HG02973 (cell line): ENCODE results near the gene DOCK1.

Experiments used
- ATAC-seq: cut with Tn5 transposase; IDR thresholded peaks from one replicate; pipeline ENCODE4 v1.9.1; 2021; ENCODE audit warnings: moderate library complexity; ENCODE audit not compliant: unreplicated experiment

Gene DOCK1

DNA sequence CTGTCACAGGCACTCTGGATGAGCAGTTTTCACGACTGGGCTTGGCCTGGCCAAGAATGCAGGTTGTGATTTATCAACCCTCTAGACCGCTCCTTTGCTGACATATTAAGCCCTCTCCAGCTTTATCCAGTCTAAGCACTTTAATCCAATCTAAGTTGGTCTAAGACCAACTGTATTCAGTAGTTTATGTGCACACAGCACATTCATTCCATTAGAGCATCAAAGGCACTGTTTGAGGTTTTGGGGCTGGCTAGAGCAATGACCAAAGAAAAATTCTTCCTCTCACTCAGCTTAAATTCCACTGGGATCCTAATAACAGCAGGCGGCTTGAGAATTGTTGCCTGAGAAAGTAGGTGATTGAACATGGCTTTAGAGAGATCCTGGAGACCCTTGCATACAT, 467.1 kb downstream of the DOCK1 start:
- no peak for ATAC-seq

- no peak for ATAC-seq
These were observed 468.9 kb downstream of the DOCK1 start for GRCh38 chr10:127374074-127374680.

- ATAC-seq = no peak
These were observed 469.7 kb downstream of the DOCK1 start for GRCh38 chr10:127374901-127375300.

GRCh38 chr10:127375461-127375860, 470.2 kb downstream of the DOCK1 start:
- no peak for ATAC-seq

- no peak for ATAC-seq
These were observed 470.8 kb downstream of the DOCK1 start for GRCh38 chr10:127376071-127376470.

GRCh38 chr10:127378628-127379027, 473.4 kb downstream of the DOCK1 start:
- no peak for ATAC-seq

DNA sequence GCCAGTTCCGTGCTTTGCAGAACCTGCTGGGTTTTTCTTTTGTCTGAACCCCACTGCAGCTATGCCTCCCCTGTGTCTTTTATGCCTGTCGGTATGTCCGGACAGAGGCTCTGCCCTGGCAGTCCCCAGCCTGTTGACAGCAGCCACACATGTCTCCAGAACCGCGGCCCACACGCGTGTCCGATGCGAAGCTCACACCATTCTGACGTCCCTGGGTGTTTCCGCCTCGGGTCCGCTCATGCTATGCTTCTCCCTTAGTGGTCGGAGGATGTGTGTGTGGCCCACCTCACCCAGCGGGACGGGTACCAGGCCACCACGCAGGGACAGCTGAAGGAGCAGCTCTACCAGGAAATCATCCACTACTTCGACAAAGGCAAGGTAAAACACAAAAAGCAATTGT, 479.3 kb downstream of the DOCK1 start:
- no peak for ATAC-seq

DNA sequence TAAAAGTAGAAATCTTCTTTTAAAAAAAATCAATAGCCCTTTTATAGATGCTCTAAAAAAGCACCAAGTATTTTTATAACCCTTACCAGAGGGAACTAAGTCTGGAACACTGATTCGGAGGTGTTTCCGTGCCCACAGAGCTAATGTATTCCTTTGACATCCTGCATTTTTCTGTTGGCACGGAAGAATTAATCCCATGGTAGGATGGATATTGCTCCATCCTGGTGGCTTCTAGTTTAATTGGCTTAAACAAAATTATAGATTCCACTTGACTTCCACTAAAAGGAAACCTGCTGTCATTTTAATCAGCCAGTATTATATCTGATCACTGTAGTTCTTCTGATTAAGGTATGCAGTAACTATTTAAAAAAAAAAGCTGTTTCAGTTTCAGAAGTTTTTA, 479.8 kb downstream of the DOCK1 start:
- no peak for ATAC-seq

DNA sequence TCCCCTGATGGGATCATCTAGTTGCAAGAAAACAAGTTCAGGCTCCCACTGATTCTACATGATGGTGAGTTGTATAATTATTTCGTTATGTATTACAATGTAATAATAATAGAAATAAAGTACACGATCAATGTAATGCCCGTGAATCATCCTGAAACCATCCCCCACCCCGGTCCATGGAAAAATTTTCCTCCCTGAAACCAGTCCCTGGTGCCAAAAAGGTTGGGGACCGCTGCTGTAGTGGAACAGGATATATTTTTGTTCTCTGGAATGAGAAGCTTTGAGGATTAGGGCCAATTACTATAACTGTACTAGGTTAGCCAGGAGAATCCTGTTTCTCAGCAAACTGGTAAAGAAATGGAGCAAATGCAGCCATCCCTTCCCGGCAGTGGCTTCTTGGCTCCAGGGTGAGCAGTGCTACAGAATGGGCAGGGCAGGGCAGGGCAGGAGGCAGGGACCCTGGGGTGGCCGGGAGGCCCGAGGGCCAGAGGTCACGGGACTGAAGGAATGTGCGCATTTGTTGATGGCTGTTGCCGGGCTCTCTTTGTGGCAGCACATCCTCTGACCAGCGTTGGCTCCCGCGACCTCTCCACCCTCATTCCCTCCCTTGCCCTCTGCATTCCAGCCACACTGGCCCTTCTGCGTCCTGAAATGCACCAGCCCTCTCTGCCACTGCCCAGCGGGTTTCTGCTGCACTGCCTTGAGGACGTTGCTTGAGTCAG, 481.5 kb downstream of the DOCK1 start:
- ATAC-seq = no peak

DNA sequence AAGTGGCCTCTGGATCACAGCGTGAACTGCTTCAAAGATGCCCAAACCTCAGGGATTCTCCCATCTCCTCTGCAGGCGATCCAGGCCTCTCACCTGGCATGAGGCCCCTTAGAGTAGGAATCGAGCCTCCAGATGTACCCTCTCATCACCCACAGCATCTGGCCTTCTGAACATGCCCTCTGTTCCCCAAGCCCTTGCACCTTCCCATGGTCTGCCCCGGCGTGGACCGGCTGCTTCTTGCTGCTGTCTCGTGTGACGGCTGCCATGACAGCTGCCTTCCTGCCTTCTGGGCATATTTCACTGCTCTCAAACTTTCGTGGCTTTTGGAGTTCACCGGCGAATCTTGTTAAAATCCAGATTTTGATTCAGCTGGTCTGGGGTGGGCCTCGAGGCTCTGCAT, 486.6 kb downstream of the DOCK1 start:
- ATAC-seq = no peak

DNA sequence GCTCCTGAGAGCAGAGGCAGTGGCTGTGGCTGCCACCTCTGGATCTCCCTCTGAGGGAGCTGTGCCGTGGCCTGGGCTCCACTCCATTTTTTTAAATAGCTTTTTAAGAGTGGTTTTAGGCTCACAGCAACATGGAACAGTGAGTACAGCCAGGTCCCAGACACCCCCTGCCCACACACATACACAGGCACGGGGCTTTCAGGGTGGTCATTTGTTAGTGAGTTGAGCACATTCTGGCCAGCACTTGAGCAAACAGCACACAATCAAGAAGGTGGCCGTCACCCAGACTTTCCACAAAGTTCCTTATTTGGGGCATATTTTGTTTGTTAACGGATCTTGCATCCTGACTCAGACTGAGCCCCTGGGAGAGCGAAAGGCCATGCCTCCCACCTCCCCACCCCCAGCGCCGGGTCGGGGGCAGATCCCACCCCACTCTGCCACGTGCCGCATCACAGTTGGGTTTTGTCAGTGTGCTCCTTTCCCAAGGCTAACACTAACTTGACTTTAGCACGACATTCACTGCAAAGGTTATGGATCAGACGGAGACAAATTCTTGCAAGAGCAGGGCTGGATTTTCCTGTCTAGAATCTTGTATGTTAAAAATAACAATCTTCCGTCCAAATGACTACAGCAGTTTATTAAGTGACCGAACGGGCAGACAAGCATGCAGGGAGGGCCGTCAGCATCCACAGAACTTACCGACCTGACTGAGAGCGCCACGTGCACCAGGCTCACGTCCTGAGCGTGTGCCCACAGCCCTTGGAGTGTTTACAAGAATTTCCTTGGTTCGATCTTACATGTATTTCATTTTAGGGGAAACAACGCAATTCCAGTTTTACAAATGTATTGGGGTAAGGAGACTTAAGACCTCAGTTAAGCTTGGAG, 487.4 kb downstream of the DOCK1 start:
- ATAC-seq = no peak

GRCh38 chr10:127398140-127398970, 493.1 kb downstream of the DOCK1 start:
- ATAC-seq = no peak

GRCh38 chr10:127398971-127399365, 493.7 kb downstream of the DOCK1 start:
- no peak for ATAC-seq

GRCh38 chr10:127399668-127400067, 494.4 kb downstream of the DOCK1 start:
- ATAC-seq = no peak

GRCh38 chr10:127400216-127400615, 495.0 kb downstream of the DOCK1 start:
- no peak for ATAC-seq

DNA sequence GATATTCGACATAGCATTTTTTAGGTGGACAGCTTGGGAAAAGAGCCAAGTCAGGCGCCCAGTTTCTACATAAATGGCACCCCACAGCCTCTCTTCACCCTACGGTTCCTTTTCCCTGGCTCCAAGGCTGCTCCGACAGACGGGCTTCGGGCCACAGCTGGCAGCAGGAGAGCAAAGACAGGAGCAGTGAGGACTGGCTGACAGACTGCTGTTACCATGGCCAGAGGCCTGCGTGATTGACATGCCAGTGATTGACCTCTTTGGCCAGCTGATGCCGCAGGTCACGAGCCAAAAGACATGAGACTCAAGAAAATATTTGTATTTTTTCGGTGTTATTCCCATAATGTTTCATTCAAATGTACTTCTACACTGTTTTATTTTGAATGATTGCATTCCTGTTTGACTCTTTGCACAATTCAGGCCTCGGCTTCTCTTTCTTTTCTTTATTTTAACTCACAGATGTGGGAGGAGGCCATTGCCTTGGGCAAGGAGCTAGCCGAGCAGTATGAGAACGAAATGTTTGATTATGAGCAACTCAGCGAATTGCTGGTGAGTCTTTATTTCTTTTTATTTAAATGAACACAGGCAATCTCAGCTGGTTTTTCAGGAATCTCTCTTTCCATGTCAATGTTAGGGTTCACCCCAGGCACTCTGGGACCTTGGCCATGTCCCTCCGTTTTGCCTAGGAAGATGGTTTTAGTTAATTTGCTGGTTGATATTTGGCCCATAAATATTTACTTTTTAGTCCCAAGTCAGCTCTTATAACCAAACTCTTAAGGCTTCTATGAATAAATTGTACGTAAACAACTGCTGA, 497.6 kb downstream of the DOCK1 start:
- ATAC-seq = no peak

DNA sequence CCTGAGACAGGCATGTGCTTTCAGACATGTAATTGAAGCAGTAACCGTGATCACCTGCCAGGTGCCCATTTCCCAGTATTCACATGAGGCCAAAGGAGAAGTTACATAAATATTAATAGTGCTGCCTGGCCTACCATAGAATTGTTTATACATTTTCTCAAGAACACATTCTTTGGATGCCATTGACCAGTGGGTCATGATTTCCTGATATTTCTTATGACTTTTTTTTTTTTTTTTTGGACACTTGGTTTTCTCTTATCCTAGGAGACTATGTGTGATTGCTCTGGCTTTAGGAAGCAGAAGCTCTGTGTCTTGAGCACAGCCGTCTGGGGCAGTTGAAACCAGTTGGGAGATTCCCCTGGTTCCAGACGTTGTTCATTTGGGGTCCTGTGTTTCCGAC, 500.0 kb downstream of the DOCK1 start:
- no peak for ATAC-seq

DNA sequence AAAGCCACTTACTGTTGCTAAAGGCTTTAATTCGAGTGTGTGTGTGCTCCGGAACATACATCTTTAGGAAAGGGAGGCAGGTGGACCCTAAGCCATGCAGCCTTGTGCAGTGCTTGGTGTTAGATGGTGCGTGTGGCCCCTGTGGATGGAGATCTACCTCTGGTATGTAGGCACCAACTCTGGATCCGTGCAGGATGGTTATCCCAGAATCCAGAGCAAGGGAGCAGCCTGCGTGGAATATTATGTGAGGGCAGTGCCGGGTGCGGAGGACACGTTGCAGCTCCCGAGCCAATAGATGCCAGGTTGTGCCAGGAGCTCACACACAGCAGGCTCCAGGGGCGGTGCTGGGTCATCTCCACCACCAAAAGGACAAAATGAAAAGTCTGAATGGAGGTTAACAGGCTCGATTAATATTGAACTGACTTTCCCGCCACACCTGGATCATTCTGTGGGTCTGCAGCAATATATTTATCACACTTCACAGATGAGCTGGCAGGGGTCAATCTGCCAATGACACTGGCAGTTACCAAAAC, 500.9 kb downstream of the DOCK1 start:
- ATAC-seq = no peak

DNA sequence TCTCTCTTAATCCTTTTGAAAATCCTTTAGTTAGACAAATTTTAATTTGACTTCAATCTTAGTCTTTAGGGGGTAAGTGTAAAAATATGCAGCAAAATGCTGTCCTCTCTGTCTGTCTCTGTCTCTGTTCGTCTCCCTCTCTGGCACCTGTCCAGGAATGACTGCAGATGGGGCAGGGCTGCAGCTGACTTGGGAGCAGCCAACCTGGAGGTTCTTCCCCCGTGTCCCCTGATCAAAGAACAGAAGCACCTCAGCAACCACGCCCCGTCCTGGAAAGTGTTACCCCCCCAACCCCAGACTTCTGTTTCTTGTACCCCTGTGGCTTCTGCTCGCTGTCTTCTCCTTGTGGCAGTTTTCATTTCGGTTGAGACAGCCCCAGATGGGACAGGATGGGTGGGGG, 502.3 kb downstream of the DOCK1 start:
- ATAC-seq = no peak
